HepG2 (cell line): ENCODE results near the gene GUK1. TPM values are rescaled to one million over a fixed set of nuclear protein-coding genes. Genes with fewer than 3 reads are reported as not detected.

Experiments used
- CBX5 ChIP-seq: sonication (generic); formaldehyde crosslinking; IDR thresholded peaks from 2 replicates; pipeline ENCODE4 v1.4.0; 2020; ENCODE audit warnings: missing genetic modification reagents, borderline replicate concordance
- IKZF4 ChIP-seq: sonication (generic); formaldehyde crosslinking; IDR thresholded peaks from 2 replicates; pipeline ENCODE4 v1.5.1; 2020; ENCODE audit warnings: borderline replicate concordance, mild to moderate bottlenecking, low read depth, missing genetic modification reagents; ENCODE audit errors: not compliant biosample characterization
- LRRFIP1 ChIP-seq: sonication (generic); formaldehyde crosslinking; conservative IDR thresholded peaks from 2 replicates; pipeline ENCODE4 v1.4.0; 2020; ENCODE audit warnings: missing genetic modification reagents
- MLLT10 ChIP-seq: sonication (generic); formaldehyde crosslinking; IDR thresholded peaks from 2 replicates; pipeline ENCODE4 v1.4.0; 2020; ENCODE audit warnings: missing genetic modification reagents
- PHF21A ChIP-seq: sonication (generic); formaldehyde crosslinking; IDR thresholded peaks from 2 replicates; pipeline ENCODE4 v1.5.0; 2020; ENCODE audit warnings: mild to moderate bottlenecking, missing genetic modification reagents
- RARA ChIP-seq: IDR thresholded peaks from 2 replicates; pipeline ENCODE4 v1.6.1; 2016; ENCODE audit warnings: missing genetic modification reagents, missing compliant biosample characterization
- REL ChIP-seq: sonication (generic); formaldehyde crosslinking; conservative IDR thresholded peaks from 2 replicates; pipeline ENCODE4 v1.8.0; 2022; ENCODE audit warnings: mild to moderate bottlenecking, missing genetic modification reagents, moderate library complexity
- SP4 ChIP-seq: sonication (generic); formaldehyde crosslinking; IDR thresholded peaks from 2 replicates; pipeline ENCODE4 v1.8.1; 2023; ENCODE audit warnings: mild to moderate bottlenecking, missing genetic modification reagents
- TIGD3 ChIP-seq: sonication (generic); formaldehyde crosslinking; IDR thresholded peaks from 2 replicates; pipeline ENCODE4 v1.5.1; 2020; ENCODE audit warnings: mild to moderate bottlenecking, missing genetic modification reagents, borderline replicate concordance
- ZKSCAN8 ChIP-seq: IDR thresholded peaks from 2 replicates; pipeline ENCODE4 v1.6.1; 2016; ENCODE audit warnings: borderline replicate concordance, missing genetic modification reagents, missing compliant biosample characterization
- ZNF543 ChIP-seq: sonication (generic); formaldehyde crosslinking; IDR thresholded peaks from 2 replicates; pipeline ENCODE4 v1.4.0; 2020; ENCODE audit warnings: mild to moderate bottlenecking, missing genetic modification reagents
- ZNF597 ChIP-seq: sonication (generic); formaldehyde crosslinking; IDR thresholded peaks from 2 replicates; pipeline ENCODE4 v1.5.0; 2020; ENCODE audit warnings: missing genetic modification reagents
- ZNF609 ChIP-seq: sonication (generic); formaldehyde crosslinking; IDR thresholded peaks from 2 replicates; pipeline ENCODE4 v1.4.0; 2020; ENCODE audit warnings: mild to moderate bottlenecking, missing genetic modification reagents, borderline replicate concordance
- ZSCAN22 ChIP-seq: sonication (generic); formaldehyde crosslinking; IDR thresholded peaks from 2 replicates; pipeline ENCODE4 v1.4.0; 2020; ENCODE audit warnings: mild to moderate bottlenecking, missing genetic modification reagents
- polyA plus RNA-seq, 8 experiments: library from polyadenylated mRNA; depleted of rRNA in 3 of 8; stranded (reverse) in 7 of 8; unstranded in 1 of 8; fragments of >200 nt; fragmentation: Illumina TruSeq in 4 of 8; extraction: Trizol in 4 of 8; gene quantifications; 2 replicates each; pipeline versions ENCODE4 v1.2.1 to v1.2.3, GENCODE V29; 2011 to 2016; ENCODE audit warnings: low read depth in 4 of 8, missing spikeins in 1 of 8, mixed read lengths in 1 of 8; ENCODE audit not compliant: insufficient read depth in 1 of 8
- total RNA-seq, 5 experiments: library from RNA; depleted of rRNA; stranded (reverse); fragments of >200 nt; fragmentation: Illumina TruSeq; extraction: Trizol; gene quantifications; 2 replicates each; pipeline ENCODE4 v1.2.3, GENCODE V29; 2016; ENCODE audit warnings: low read depth in 1 of 5
- TF ChIP-seq, protein P1 (sequence below): sonication (generic); formaldehyde crosslinking; IDR thresholded peaks from 2 replicates; pipeline ENCODE4 v1.4.0; 2020; ENCODE audit warnings: missing genetic modification reagents, borderline replicate concordance

The GUK1 gene
- total and polyA plus RNA-seq, 2 of the 13 experiments (the other 11 are each of a cell fraction or from before 2014, with no cell fraction given): 116 to 154 TPM

GRCh38 chr1:228102791-228103620 lies 37.1 kb upstream of the GUK1 start, which contains the start of gene C1orf35 (continued):
- TF ChIP-seq ZNF609 (no peak; the same call in 1 of the 2 replicates), MLLT10 (CRISPR knock-in tag) (no peak), REL (CRISPR knock-in tag) (peak; percentile 92), SP4 (CRISPR knock-in tag) (peak; percentile 98), TIGD3 (CRISPR knock-in tag) (no peak), PHF21A (CRISPR knock-in tag) (peak; percentile 53; the same call in 1 of the 2 replicates), ZKSCAN8 (CRISPR knock-in tag) (peak; percentile 54; the same call in 1 of the 2 replicates), IKZF4 (CRISPR knock-in tag) (no peak), ZNF597 (CRISPR knock-in tag) (no peak), ZSCAN22 (CRISPR knock-in tag) (0 out of 2 replicates have a peak, but pooled peaks have one; percentile 66), RARA (CRISPR knock-in tag) (0 out of 2 replicates have a peak, but pooled peaks have one; percentile 29), CBX5 (CRISPR knock-in tag) (0 out of 2 replicates have a peak, but pooled peaks have one; percentile 30), LRRFIP1 (CRISPR knock-in tag) (no peak), ZNF543 (CRISPR knock-in tag) (peak; percentile 77)
- TF ChIP-seq, protein P1, sequence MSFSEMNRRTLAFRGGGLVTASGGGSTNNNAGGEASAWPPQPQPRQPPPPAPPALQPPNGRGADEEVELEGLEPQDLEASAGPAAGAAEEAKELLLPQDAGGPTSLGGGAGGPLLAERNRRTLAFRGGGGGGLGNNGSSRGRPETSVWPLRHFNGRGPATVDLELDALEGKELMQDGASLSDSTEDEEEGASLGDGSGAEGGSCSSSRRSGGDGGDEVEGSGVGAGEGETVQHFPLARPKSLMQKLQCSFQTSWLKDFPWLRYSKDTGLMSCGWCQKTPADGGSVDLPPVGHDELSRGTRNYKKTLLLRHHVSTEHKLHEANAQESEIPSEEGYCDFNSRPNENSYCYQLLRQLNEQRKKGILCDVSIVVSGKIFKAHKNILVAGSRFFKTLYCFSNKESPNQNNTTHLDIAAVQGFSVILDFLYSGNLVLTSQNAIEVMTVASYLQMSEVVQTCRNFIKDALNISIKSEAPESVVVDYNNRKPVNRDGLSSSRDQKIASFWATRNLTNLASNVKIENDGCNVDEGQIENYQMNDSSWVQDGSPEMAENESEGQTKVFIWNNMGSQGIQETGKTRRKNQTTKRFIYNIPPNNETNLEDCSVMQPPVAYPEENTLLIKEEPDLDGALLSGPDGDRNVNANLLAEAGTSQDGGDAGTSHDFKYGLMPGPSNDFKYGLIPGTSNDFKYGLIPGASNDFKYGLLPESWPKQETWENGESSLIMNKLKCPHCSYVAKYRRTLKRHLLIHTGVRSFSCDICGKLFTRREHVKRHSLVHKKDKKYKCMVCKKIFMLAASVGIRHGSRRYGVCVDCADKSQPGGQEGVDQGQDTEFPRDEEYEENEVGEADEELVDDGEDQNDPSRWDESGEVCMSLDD (CRISPR knock-in tag): no peak
